Prostate gland (tissue), 2 donors: Measurements from ENCODE around the gene TCF7L2. TPM values are rescaled to one million over a fixed set of nuclear protein-coding genes. Genes with fewer than 3 reads are reported as not detected.

Experiments used
- DNase-seq: peaks from one replicate; pipeline ENCODE4 v3.0.0-alpha.2; 2019; ENCODE audit warnings: low spot score
- H3K27ac ChIP-seq, 2 donors: fragments of 200-600 bp; sonication (generic); 2 replicates each; pipeline ENCODE4 v1.5.1; 2017 to 2019
- H3K27me3 ChIP-seq: fragments of 200-600 bp; sonication (generic); replicated peaks from 2 replicates; pipeline ENCODE4 v1.5.1; 2019; ENCODE audit not compliant: insufficient read depth
- H3K36me3 ChIP-seq, 2 donors: fragments of 200-600 bp; sonication (generic); 1 replicate in 1 of 2; 2 replicates in 1 of 2; pipeline versions ENCODE4 v1.5.1 to v1.8.1; 2017 to 2019
- H3K4me1 ChIP-seq: fragments of 200-600 bp; sonication (generic); replicated peaks from 2 replicates; pipeline ENCODE4 v1.5.1; 2019
- H3K4me3 ChIP-seq, 2 donors: fragments of 200-600 bp; sonication (generic); 2 replicates each; pipeline ENCODE4 v1.5.1; 2017 to 2019
- H3K9me3 ChIP-seq: fragments of 200-600 bp; sonication (generic); 2 replicates; pipeline ENCODE4 v1.5.1; 2017
- CTCF ChIP-seq, 4 experiments: fragments of 200-600 bp in 2 of 4; fragments of 450-650 bp in 2 of 4; sonication (generic) in 2 of 4; IDR thresholded peaks; 1 replicate in 3 of 4; 2 replicates in 1 of 4; pipeline ENCODE4 v1.5.1; 2016 to 2019; ENCODE audit warnings: antibody characterized with exemption in 4 of 4, mild to moderate bottlenecking in 2 of 4, moderate library complexity in 2 of 4
- POLR2A ChIP-seq: fragments of 450-650 bp; IDR thresholded peaks from one replicate; pipeline ENCODE4 v1.6.1; 2016; ENCODE audit warnings: antibody characterized with exemption, mild to moderate bottlenecking
- POLR2AphosphoS5 ChIP-seq: sonication (generic); formaldehyde crosslinking; IDR thresholded peaks from one replicate; pipeline ENCODE4 v1.6.1; 2017; ENCODE audit warnings: antibody characterized with exemption
- WGBS: methylation state at CpG from one replicate; pipeline ENCODE4 v1.1.5; 2018; 5-methylcytosine and 5-hydroxymethylcytosine counted together
- intact Hi-C: fragments of 100-400 bp; cut with DNase I; formaldehyde crosslinking; loops from one replicate; pipeline ENCODE4 v1.14.2; 2022
- total RNA-seq, 2 donors: library from RNA; depleted of rRNA; stranded (reverse); fragments of >200 nt; gene quantifications; one replicate each; pipeline ENCODE4 v1.1.0, GENCODE V29; 2016

The TCF7L2 gene
- total RNA-seq, 2 donors from 2014 or later: 9.8 to 29.8 TPM

GRCh38 chr10:112955582-112956421, 5.8 kb downstream of the TCF7L2 start:
- intact Hi-C loops: loop anchor here (5.0 to 10.0 kb wide), 2 partner anchors 51 to 399 kb away; no protein-coding TSS in a partner anchor
- 4% methylated on average over 12 of the region's 12 CpGs for WGBS
- Histone ChIP-seq H3K27ac (peak overlapping the region; percentile 8 to 52), H3K4me3 (peak overlapping the region in 1 of 2 donors; percentile 8), H3K27me3 (no peaks in the 10 kb centered on the region), H3K9me3 (no peaks in the 10 kb centered on the region), H3K36me3 (no peaks in the 10 kb centered on the region), H3K4me1 (peaks cover 18% of the 10 kb centered on the region)
- TF ChIP-seq POLR2AphosphoS5 (no peak), POLR2A (no peak), CTCF (IDR thresholded peaks at IDR 0.05) (no peak)
- no peak for DNase-seq

- no peak overlapping the region for H3K4me3 ChIP-seq
- 28% methylated on average over 10 of the region's 10 CpGs for WGBS
- no peaks in the 10 kb centered on the region for H3K27me3 ChIP-seq
- DNase-seq: peak; percentile 10
- peaks cover 18% of the 10 kb centered on the region for H3K4me1 ChIP-seq
- TF ChIP-seq POLR2AphosphoS5 (no peak), POLR2A (no peak), CTCF (IDR thresholded peaks at IDR 0.05) (no peak)
- H3K36me3 ChIP-seq: no peaks in the 10 kb centered on the region
- intact Hi-C loops: loop anchor here (5.0 to 10.0 kb wide), 2 partner anchors 51 to 398 kb away; no protein-coding TSS in a partner anchor
- H3K9me3 ChIP-seq: no peaks in the 10 kb centered on the region
- H3K27ac ChIP-seq: peak overlapping the region in 1 of 2 donors; percentile 10
Observed at GRCh38 chr10:112956631-112957350, 6.7 kb downstream of the TCF7L2 start.

DNA sequence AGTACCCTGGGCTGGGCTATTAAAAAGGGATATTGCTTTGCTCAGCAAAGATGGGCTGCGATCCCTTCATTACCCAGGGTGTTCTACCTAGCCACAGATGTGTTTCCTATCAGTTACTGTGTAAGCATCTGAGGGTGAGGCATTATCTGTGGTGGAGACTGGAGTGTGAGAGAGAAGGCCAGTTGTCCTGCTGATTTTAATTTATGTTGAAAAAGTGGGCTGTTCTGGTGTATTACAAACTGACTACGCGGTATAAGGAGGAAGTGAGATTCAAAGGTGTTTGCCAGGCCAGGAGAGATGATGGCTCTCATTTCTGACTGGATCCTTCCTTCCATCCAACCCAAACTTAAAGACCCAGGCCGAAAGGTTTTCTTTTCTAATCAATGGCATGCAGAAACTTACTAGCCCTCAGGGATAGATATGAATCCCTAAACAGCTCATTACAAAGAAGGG, 7.6 kb downstream of the TCF7L2 start:
- WGBS: 83% methylated on average over 4 of the region's 4 CpGs
- intact Hi-C loops: loop anchor here (5.0 to 10.0 kb wide), 2 partner anchors 50 to 397 kb away; no protein-coding TSS in a partner anchor
- H3K4me3 ChIP-seq: no peak overlapping the region
- H3K4me1 ChIP-seq: peaks cover 18% of the 10 kb centered on the region
- H3K27me3 ChIP-seq: no peaks in the 10 kb centered on the region
- no peak overlapping the region for H3K27ac ChIP-seq
- TF ChIP-seq POLR2A (no peak), CTCF (IDR thresholded peaks at IDR 0.05) (no peak), POLR2AphosphoS5 (no peak)
- H3K9me3 ChIP-seq: no peaks in the 10 kb centered on the region
- no peaks in the 10 kb centered on the region for H3K36me3 ChIP-seq
- no peak for DNase-seq

- TF ChIP-seq CTCF (IDR thresholded peaks at IDR 0.05) (no peak), POLR2A (no peak), POLR2AphosphoS5 (no peak)
- WGBS: 65% methylated on average over 8 of the region's 8 CpGs
- intact Hi-C loops: loop anchor here (5.0 to 10.0 kb wide), 2 partner anchors 49 to 396 kb away; no protein-coding TSS in a partner anchor
- H3K36me3 ChIP-seq: no peaks in the 10 kb centered on the region
- H3K27ac ChIP-seq: no peak overlapping the region
- peaks cover 15% of the 10 kb centered on the region for H3K4me1 ChIP-seq
- no peaks in the 10 kb centered on the region for H3K27me3 ChIP-seq
- H3K9me3 ChIP-seq: no peaks in the 10 kb centered on the region
- H3K4me3 ChIP-seq: no peak overlapping the region
- no peak for DNase-seq
Observed at GRCh38 chr10:112958275-112958995, 8.4 kb downstream of the TCF7L2 start.
